GM12874 (cell line): ENCODE measurements around the gene SPRR4.

Experiments
- TF ChIP-seq, protein P1 (sequence below): IDR thresholded peaks from 2 replicates; pipeline ENCODE4 v1.5.1; 2011; ENCODE audit warnings: low read depth, mild to moderate bottlenecking, control low read depth, low read length, moderate library complexity; ENCODE audit not compliant: insufficient read depth

The SPRR4 gene

DNA sequence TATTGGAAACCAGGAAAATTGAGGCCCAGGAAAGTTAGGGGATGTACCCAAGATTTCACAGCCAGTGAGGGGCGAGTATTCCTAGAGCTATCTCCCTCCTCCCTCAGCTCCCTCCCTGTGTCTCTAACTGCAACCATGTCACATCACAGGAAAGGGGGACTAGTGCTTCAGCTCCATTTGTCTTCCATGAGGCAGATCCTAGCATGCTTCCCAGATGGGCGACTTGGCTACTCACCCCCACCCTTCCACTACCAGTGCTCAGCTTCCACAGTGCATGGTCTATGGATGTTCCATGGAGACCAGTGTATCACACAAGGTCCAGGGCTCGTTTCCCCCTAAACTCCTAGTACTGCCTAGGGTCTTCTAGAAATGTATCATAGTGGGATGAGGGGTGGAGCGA lies 4.6 kb upstream of the SPRR4 start:
- TF ChIP-seq, protein P1, sequence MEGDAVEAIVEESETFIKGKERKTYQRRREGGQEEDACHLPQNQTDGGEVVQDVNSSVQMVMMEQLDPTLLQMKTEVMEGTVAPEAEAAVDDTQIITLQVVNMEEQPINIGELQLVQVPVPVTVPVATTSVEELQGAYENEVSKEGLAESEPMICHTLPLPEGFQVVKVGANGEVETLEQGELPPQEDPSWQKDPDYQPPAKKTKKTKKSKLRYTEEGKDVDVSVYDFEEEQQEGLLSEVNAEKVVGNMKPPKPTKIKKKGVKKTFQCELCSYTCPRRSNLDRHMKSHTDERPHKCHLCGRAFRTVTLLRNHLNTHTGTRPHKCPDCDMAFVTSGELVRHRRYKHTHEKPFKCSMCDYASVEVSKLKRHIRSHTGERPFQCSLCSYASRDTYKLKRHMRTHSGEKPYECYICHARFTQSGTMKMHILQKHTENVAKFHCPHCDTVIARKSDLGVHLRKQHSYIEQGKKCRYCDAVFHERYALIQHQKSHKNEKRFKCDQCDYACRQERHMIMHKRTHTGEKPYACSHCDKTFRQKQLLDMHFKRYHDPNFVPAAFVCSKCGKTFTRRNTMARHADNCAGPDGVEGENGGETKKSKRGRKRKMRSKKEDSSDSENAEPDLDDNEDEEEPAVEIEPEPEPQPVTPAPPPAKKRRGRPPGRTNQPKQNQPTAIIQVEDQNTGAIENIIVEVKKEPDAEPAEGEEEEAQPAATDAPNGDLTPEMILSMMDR: no peak

DNA sequence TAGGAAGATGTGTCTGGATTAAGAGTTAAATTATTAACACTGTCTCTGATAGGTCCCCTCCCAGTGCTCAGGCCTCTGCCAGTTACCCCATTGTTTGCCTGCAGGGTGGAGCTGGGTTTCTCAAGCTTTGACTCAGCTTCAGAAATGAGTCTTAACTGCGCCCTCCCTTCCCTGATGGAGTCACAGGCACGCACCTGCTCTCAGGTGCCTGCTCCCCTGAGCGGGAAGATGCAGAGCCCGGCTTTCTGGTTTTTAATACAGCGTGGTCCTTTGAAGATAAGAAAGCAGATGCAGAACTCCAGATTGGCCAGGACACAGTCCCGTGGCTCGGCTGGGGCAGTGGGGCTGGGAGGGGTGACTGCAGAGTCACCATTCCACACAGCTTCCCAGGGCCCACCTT lies 3.2 kb upstream of the SPRR4 start:
- TF ChIP-seq, protein P1: no peak

DNA sequence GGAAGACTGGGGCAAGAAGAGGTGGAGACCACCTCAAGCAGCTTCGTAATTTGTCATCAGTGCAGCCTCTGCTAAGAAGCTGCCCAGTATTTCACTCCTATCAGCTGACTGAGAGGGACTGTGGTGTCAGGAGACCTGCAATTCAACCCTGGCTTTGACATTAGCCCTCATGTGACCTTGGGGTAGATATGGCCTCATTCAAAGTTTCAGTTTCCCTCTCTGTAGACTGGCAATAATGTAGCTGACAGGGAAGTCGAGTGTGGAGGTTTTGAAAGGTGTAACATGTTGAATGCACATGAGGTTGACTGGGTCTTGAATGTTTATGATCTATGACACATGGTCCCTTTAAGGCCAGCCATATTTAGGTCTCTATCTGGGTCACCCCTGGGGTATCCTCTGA lies 2.2 kb upstream of the SPRR4 start:
- TF ChIP-seq, protein P1: no peak

DNA sequence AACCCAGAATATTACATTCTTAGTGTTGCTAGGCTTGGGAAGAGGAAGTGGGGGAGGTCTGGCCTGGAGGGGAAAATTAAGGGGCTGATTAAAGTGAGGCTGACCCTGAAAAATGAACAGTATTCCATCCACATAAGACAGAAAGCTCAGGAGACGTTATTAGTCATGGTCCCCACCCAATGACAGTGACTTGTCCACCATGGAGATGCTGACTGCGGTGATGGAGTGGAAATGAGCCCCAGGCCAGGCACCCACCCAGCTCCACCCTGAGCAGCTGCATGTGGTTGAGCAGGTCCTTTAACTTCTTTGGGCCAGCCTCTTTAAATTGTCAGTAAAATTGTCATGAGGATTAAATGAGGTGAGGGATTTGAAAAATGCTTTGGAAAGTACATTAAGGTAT lies 1.4 kb upstream of the SPRR4 start:
- TF ChIP-seq, protein P1: no peak

DNA sequence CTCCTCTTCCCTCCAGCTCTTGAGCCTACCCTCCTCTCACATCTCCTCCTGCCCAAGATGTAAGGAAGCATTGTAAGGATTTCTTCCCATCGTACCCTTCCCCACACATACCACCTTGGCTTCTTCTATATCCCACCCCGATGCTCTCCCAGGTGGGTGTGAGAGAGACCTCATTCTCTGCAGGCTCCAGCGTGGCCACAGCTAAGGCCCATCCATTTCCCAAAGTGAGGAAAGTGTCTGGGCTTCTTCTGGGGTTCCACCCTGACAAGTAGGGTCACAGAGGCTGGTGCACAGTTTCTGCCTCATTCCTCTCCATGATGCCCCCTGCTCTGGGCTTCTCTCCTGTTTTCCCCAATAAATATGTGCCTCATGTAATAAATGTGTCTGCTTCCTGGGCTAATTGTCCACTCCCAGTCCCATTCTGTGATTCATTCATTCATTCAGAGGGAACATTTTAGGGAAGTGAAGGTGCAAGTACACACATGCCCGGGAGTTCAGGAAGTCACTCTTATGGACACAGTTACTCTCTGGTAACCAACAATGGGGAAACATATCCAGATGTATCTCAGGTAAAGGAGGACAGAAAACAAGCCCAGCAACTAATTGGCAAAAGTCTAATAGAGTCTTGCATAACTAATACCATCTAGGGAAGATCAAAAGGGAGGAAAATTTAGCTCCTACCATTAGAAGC lies 1.9 kb downstream of the SPRR4 start:
- TF ChIP-seq, protein P1: no peak

DNA sequence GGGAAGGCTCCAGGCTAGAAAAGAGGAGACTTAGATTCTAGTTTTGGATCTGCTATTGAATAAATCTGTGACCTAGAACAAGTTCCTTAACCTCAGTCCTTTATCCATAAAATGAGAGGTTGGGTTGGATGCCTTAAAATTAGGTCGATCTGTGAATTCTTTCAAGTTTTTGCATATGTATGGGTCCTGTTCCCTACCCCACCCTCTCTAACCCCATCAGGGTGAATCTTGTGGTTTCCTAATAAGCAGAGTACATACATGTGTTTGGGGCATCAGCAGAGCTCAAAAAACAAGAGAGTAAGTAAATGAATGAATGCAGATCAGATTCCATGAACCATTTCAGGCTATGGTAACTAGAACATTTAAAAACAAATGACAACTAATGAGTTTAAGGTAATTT lies 6.2 kb downstream of the SPRR4 start:
- TF ChIP-seq, protein P1: no peak

DNA sequence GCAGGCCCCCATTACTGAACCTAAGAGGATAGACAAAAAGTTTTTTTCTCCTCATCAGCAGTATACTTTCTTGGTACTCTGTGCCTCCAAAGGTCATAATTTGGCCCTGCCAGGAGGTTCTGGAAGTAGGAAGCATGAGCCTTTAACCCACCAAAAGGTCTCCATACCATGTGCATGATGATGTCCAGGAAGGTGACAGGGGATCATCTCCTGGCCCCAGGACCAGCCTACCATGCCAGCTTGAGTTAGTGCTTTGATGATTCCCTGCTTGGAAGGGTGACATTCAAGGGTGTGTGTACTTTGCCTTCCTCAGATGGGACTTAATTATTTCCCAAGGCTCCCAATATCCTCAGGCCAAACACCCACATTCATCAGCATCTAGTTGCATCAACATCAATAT lies 7.2 kb downstream of the SPRR4 start:
- TF ChIP-seq, protein P1: no peak
